ENCODE results near the gene L3MBTL2.

The L3MBTL2 gene

GRCh38 chr22:41280854-41281253 lies 75.7 kb downstream of the L3MBTL2 start:
- DNase-seq, result no peak
